ENCODE measurements around the gene GRIK4.

Gene GRIK4

GRCh38 chr11:120667934-120668333 is 156.4 kb downstream of the GRIK4 start:
- DNase-seq (ENCODE audit: low read depth in 2 of 2): no peak

GRCh38 chr11:120668537-120668936 is 157.0 kb downstream of the GRIK4 start:
- DNase-seq (ENCODE audit: low read depth in 2 of 2): no peak

GRCh38 chr11:120674542-120674941 is 163.0 kb downstream of the GRIK4 start:
- no peak for DNase-seq (ENCODE audit: low read depth in 2 of 2)

GRCh38 chr11:120675171-120675570 is 163.6 kb downstream of the GRIK4 start:
- no peak for DNase-seq (ENCODE audit: low read depth in 2 of 2)

GRCh38 chr11:120676991-120677390 is 165.4 kb downstream of the GRIK4 start:
- DNase-seq (ENCODE audit: low read depth in 2 of 2): no peak

- DNase-seq (ENCODE audit: low read depth in 2 of 2): no peak
Measured at GRCh38 chr11:120680322-120680721, 168.8 kb downstream of the GRIK4 start.

- no peak for DNase-seq (ENCODE audit: low read depth in 2 of 2)
Measured at GRCh38 chr11:120681434-120682331, 170.1 kb downstream of the GRIK4 start.

GRCh38 chr11:120682332-120682649 is 170.7 kb downstream of the GRIK4 start:
- no peak for DNase-seq (ENCODE audit: low read depth in 2 of 2)

- no peak for DNase-seq (ENCODE audit: low read depth in 2 of 2)
Measured at GRCh38 chr11:120682866-120683265, 171.3 kb downstream of the GRIK4 start.

GRCh38 chr11:120686516-120686915 is 175.0 kb downstream of the GRIK4 start:
- DNase-seq (ENCODE audit: low read depth in 2 of 2): no peak

- DNase-seq (ENCODE audit: low read depth in 2 of 2): no peak
Measured at GRCh38 chr11:120688163-120688562, 176.6 kb downstream of the GRIK4 start.

- no peak for DNase-seq (ENCODE audit: low read depth in 2 of 2)
Measured at GRCh38 chr11:120689596-120690275, 178.2 kb downstream of the GRIK4 start.

- no peak for DNase-seq (ENCODE audit: low read depth in 2 of 2)
Measured at GRCh38 chr11:120690406-120690805, 178.9 kb downstream of the GRIK4 start.

- no peak for DNase-seq (ENCODE audit: low read depth in 2 of 2)
Measured at GRCh38 chr11:120694726-120695125, 183.2 kb downstream of the GRIK4 start.

- no peak for DNase-seq (ENCODE audit: low read depth in 2 of 2)
Measured at GRCh38 chr11:120695426-120695825, 183.9 kb downstream of the GRIK4 start.

GRCh38 chr11:120695939-120696338 is 184.4 kb downstream of the GRIK4 start:
- DNase-seq (ENCODE audit: low read depth in 2 of 2): no peak

- DNase-seq (ENCODE audit: low read depth in 2 of 2): no peak
Measured at GRCh38 chr11:120696597-120697218, 185.2 kb downstream of the GRIK4 start.

GRCh38 chr11:120698918-120699317 is 187.4 kb downstream of the GRIK4 start:
- no peak for DNase-seq (ENCODE audit: low read depth in 2 of 2)

- no peak for DNase-seq (ENCODE audit: low read depth in 2 of 2)
Measured at GRCh38 chr11:120702656-120703055, 191.1 kb downstream of the GRIK4 start.

- DNase-seq (ENCODE audit: low read depth in 2 of 2): no peak
Measured at GRCh38 chr11:120703358-120704152, 192.0 kb downstream of the GRIK4 start.

GRCh38 chr11:120704256-120704750 is 192.8 kb downstream of the GRIK4 start:
- DNase-seq (ENCODE audit: low read depth in 2 of 2): no peak

GRCh38 chr11:120706257-120706656 is 194.7 kb downstream of the GRIK4 start:
- DNase-seq (ENCODE audit: low read depth in 2 of 2): no peak

All from activated CD8-positive, alpha-beta memory T cell treated with anti-CD3 and anti-CD28 coated beads for 4 hours (primary cell).